ENCODE data around the gene CUBN. TPM values are rescaled to one million over a fixed set of nuclear protein-coding genes. Genes with fewer than 3 reads are reported as not detected.

The CUBN gene
- total RNA-seq, 1 experiment from 2014 or later: 4.6 TPM

GRCh38 chr10:16887565-16887964 is 242.0 kb downstream of the CUBN start:
- intact Hi-C loops (cut with micrococcal nuclease; ENCODE audit: unreplicated experiment): no loop called here

DNA sequence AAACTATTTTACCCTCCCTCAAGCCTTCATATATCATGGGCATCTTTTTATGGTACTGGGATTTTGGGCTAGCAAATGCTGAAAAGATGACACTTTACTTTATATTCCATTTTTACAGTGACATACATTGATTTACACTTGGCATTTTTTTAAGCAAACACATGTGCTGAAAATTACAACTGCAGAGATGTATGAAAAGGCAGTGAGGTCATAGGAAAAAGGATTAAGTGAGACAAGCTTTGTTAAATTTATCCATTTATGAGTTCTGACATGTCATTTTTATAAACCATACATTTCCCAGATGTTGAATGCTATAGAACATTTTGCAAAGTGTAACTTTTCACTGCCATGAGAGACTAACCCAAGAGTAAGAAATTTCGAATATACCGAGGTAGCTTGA is 243.6 kb downstream of the CUBN start:
- CTCF ChIA-PET: no interaction called here

More at GRCh38 chr10:16887565-16887964, 242.0 kb downstream of the CUBN start:
- Histone ChIP-seq H3K27me3 (replicated peaks; ENCODE audit: control insufficient read depth, insufficient read depth, low read length) (no peaks in the 10 kb centered on the region), H3K36me3 (ENCODE audit: control insufficient read depth, insufficient read depth, low read length) (no peaks in the 10 kb centered on the region), H3K4me1 (no peaks in the 10 kb centered on the region), H3K4me3 (ENCODE audit: low read depth, low read length) (no peak overlapping the region), H3K9me3 (no peaks in the 10 kb centered on the region)
- CTCF ChIA-PET: no interaction called here
- Mint-ChIP-seq H3K36me3 (ENCODE audit: insufficient read depth, unreplicated experiment) (peaks cover 12% of the 10 kb centered on the region), H3K4me1 (ENCODE audit: low read depth, unreplicated experiment) (peaks cover 7% of the 10 kb centered on the region), H3K27me3 (ENCODE audit: insufficient read depth, unreplicated experiment) (peaks cover 7% of the 10 kb centered on the region), H3K4me3 (ENCODE audit: unreplicated experiment) (no peak overlapping the region), H3K27ac (ENCODE audit: unreplicated experiment) (no peak overlapping the region), H3K9me3 (ENCODE audit: unreplicated experiment) (no peaks in the 10 kb centered on the region)
- BruUV-seq (replicated peaks): no TSS peak
- no peak for DNase-seq
- TF ChIP-seq, protein P1, sequence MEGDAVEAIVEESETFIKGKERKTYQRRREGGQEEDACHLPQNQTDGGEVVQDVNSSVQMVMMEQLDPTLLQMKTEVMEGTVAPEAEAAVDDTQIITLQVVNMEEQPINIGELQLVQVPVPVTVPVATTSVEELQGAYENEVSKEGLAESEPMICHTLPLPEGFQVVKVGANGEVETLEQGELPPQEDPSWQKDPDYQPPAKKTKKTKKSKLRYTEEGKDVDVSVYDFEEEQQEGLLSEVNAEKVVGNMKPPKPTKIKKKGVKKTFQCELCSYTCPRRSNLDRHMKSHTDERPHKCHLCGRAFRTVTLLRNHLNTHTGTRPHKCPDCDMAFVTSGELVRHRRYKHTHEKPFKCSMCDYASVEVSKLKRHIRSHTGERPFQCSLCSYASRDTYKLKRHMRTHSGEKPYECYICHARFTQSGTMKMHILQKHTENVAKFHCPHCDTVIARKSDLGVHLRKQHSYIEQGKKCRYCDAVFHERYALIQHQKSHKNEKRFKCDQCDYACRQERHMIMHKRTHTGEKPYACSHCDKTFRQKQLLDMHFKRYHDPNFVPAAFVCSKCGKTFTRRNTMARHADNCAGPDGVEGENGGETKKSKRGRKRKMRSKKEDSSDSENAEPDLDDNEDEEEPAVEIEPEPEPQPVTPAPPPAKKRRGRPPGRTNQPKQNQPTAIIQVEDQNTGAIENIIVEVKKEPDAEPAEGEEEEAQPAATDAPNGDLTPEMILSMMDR (IDR thresholded peaks at IDR 0.05; ENCODE audit: insufficient read depth in 1 of 2, low read depth in 1 of 2, low read length in 1 of 2, severe bottlenecking in 1 of 2, unreplicated experiment in 1 of 2): no peak
- POLR2A ChIA-PET: no interaction called here

GRCh38 chr10:16884497-16884896 is 245.1 kb downstream of the CUBN start:
- intact Hi-C loops (cut with micrococcal nuclease; ENCODE audit: unreplicated experiment): no loop called here
- H3K9me3 Mint-ChIP-seq (ENCODE audit: unreplicated experiment): no peaks in the 10 kb centered on the region
- H3K4me3 ChIP-seq (ENCODE audit: low read depth, low read length): no peak overlapping the region
- H3K27me3 ChIP-seq (replicated peaks; ENCODE audit: control insufficient read depth, insufficient read depth, low read length): no peaks in the 10 kb centered on the region
- H3K4me3 Mint-ChIP-seq (ENCODE audit: unreplicated experiment): no peak overlapping the region
- peaks cover 18% of the 10 kb centered on the region for H3K27me3 Mint-ChIP-seq (ENCODE audit: insufficient read depth, unreplicated experiment)
- no peak for DNase-seq
- ChIA-PET CTCF (no interaction called here), POLR2A (no interaction called here)
- BruUV-seq (replicated peaks): no TSS peak
- H3K36me3 ChIP-seq (ENCODE audit: control insufficient read depth, insufficient read depth, low read length): no peaks in the 10 kb centered on the region
- H3K4me1 ChIP-seq: no peaks in the 10 kb centered on the region
- H3K4me1 Mint-ChIP-seq (ENCODE audit: low read depth, unreplicated experiment): no peaks in the 10 kb centered on the region
- H3K9me3 ChIP-seq: no peaks in the 10 kb centered on the region
- TF ChIP-seq, protein P1 (IDR thresholded peaks at IDR 0.05; ENCODE audit: insufficient read depth in 1 of 2, low read depth in 1 of 2, low read length in 1 of 2, severe bottlenecking in 1 of 2, unreplicated experiment in 1 of 2): no peak
- H3K27ac Mint-ChIP-seq (ENCODE audit: unreplicated experiment): no peak overlapping the region
- H3K36me3 Mint-ChIP-seq (ENCODE audit: insufficient read depth, unreplicated experiment): no peaks in the 10 kb centered on the region

More for the DNA sequence above, 243.6 kb downstream of the CUBN start:
- POLR2A ChIA-PET: no interaction called here
- Mint-ChIP-seq H3K9me3 (ENCODE audit: unreplicated experiment) (no peaks in the 10 kb centered on the region), H3K36me3 (ENCODE audit: insufficient read depth, unreplicated experiment) (peaks cover under 1% of the 10 kb centered on the region), H3K27me3 (ENCODE audit: insufficient read depth, unreplicated experiment) (peaks cover 15% of the 10 kb centered on the region), H3K27ac (ENCODE audit: unreplicated experiment) (no peak overlapping the region), H3K4me3 (ENCODE audit: unreplicated experiment) (no peak overlapping the region), H3K4me1 (ENCODE audit: low read depth, unreplicated experiment) (peaks cover under 1% of the 10 kb centered on the region)
- no TSS peak for BruUV-seq (replicated peaks)
- TF ChIP-seq, protein P1 (IDR thresholded peaks at IDR 0.05; ENCODE audit: insufficient read depth in 1 of 2, low read depth in 1 of 2, low read length in 1 of 2, severe bottlenecking in 1 of 2, unreplicated experiment in 1 of 2): no peak
- Histone ChIP-seq H3K36me3 (ENCODE audit: control insufficient read depth, insufficient read depth, low read length) (no peaks in the 10 kb centered on the region), H3K4me1 (no peaks in the 10 kb centered on the region), H3K9me3 (no peaks in the 10 kb centered on the region), H3K27me3 (replicated peaks; ENCODE audit: control insufficient read depth, insufficient read depth, low read length) (no peaks in the 10 kb centered on the region), H3K4me3 (ENCODE audit: low read depth, low read length) (no peak overlapping the region)
- no peak for DNase-seq
- intact Hi-C loops (cut with micrococcal nuclease; ENCODE audit: unreplicated experiment): no loop called here

Data from Caco-2 (cell line).